Breast epithelium (tissue), 3 donors: ENCODE data around the gene DGKQ.

ENCODE experiments used
- CTCF ChIP-seq, 3 donors: fragments of 450-650 bp; IDR thresholded peaks; one replicate each; pipeline ENCODE4 v1.5.1; 2016 to 2017; ENCODE audit warnings: antibody characterized with exemption in 3 of 3, mild to moderate bottlenecking in 3 of 3, moderate library complexity in 3 of 3
- POLR2A ChIP-seq: fragments of 450-650 bp; IDR thresholded peaks from one replicate; pipeline ENCODE4 v1.6.1; 2016; ENCODE audit warnings: antibody characterized with exemption, mild to moderate bottlenecking, moderate library complexity

GRCh38 chr4:990746-991367 lies 17.5 kb upstream of the DGKQ start:
- no peak for TF ChIP-seq POLR2A
- no peak for TF ChIP-seq CTCF (IDR thresholded peaks at IDR 0.05)
